Measurements from ENCODE around the gene LRG1.

The LRG1 gene

GRCh38 chr19:4557144-4557970, 17.5 kb upstream of the LRG1 start:
- no peaks in the 10 kb centered on the region for H3K79me1 ChIP-seq (replicated peaks; ENCODE audit: low read length, poor library complexity, severe bottlenecking)
- 89% methylated on average over 29 of the region's 33 CpGs for WGBS
- H2BK12ac ChIP-seq (ENCODE audit: low read length in 2 of 2): no peak overlapping the region

GRCh38 chr19:4556597-4557127, 16.8 kb upstream of the LRG1 start:
- H3K79me1 ChIP-seq (replicated peaks; ENCODE audit: low read length, poor library complexity, severe bottlenecking): no peaks in the 10 kb centered on the region
- no peak overlapping the region for H2BK15ac ChIP-seq (ENCODE audit: low read depth, poor library complexity, severe bottlenecking)
- peaks cover 0 to 25% of the 10 kb centered on the region in 2 experiments for H3K36me3 ChIP-seq (ENCODE audit: control insufficient read depth in 1 of 2, insufficient read depth in 2 of 2, low read depth in 1 of 2, low read length in 2 of 2)
- no peak overlapping the region for H2BK12ac ChIP-seq (ENCODE audit: low read length in 2 of 2)
- no peak overlapping the region for H2BK5ac ChIP-seq (ENCODE audit: low read depth, low read length, poor library complexity, severe bottlenecking)
- H2AK5ac ChIP-seq (ENCODE audit: low read length, severe bottlenecking): no peak overlapping the region
- H3K14ac ChIP-seq (ENCODE audit: low read length in 2 of 2): no peak overlapping the region
- no peak overlapping the region for H4K8ac ChIP-seq (ENCODE audit: low read length)
- H3K23ac ChIP-seq (ENCODE audit: low read length in 2 of 2): no peak overlapping the region
- peaks cover 8% of the 10 kb centered on the region for H3K4me1 ChIP-seq (ENCODE audit: control insufficient read depth, insufficient read depth, low read depth, low read length)
- no peak overlapping the region for H3K4me3 ChIP-seq (ENCODE audit: insufficient read depth in 1 of 2, low read depth in 1 of 2, low read length in 2 of 2)
- DNase-seq: peak; percentile 26
- no peak overlapping the region for H3K27ac ChIP-seq (ENCODE audit: low read length, poor library complexity, severe bottlenecking)
- 59% methylated on average over 11 of the region's 25 CpGs for WGBS
- H3K18ac ChIP-seq (ENCODE audit: low read depth in 1 of 2, low read length in 2 of 2): no peak overlapping the region
- no peak overlapping the region for H2BK120ac ChIP-seq (ENCODE audit: low read depth, low read length)
- peaks cover 0 to 31% of the 10 kb centered on the region in 2 experiments for H3K27me3 ChIP-seq (ENCODE audit: control insufficient read depth in 1 of 2, insufficient read depth in 1 of 2, low read length in 2 of 2)
- H3K9ac ChIP-seq (ENCODE audit: low read length): no peak overlapping the region
- no peaks in the 10 kb centered on the region for H3K9me3 ChIP-seq (ENCODE audit: control insufficient read depth, low read length)
- no peak overlapping the region for H4K91ac ChIP-seq (ENCODE audit: low read length)
- H3K4me2 ChIP-seq (ENCODE audit: low read length, poor library complexity, severe bottlenecking): no peak overlapping the region
- no peak overlapping the region for H3K4ac ChIP-seq (ENCODE audit: low read depth in 1 of 2, low read length in 2 of 2)
- H2AFZ ChIP-seq (ENCODE audit: low read depth, low read length): no peak overlapping the region

More at GRCh38 chr19:4557144-4557970, 17.5 kb upstream of the LRG1 start:
- H3K23ac ChIP-seq (ENCODE audit: low read length in 2 of 2): no peak overlapping the region
- no peak overlapping the region for H3K18ac ChIP-seq (ENCODE audit: low read depth in 1 of 2, low read length in 2 of 2)
- H2AK5ac ChIP-seq (ENCODE audit: low read length, severe bottlenecking): no peak overlapping the region
- no peak for DNase-seq
- no peak overlapping the region for H3K4me3 ChIP-seq (ENCODE audit: insufficient read depth in 1 of 2, low read depth in 1 of 2, low read length in 2 of 2)
- peaks cover 8% of the 10 kb centered on the region for H3K4me1 ChIP-seq (ENCODE audit: control insufficient read depth, insufficient read depth, low read depth, low read length)
- no peak overlapping the region for H3K4ac ChIP-seq (ENCODE audit: low read depth in 1 of 2, low read length in 2 of 2)
- H3K9ac ChIP-seq (ENCODE audit: low read length): no peak overlapping the region
- peaks cover 0 to 20% of the 10 kb centered on the region in 2 experiments for H3K36me3 ChIP-seq (ENCODE audit: control insufficient read depth in 1 of 2, insufficient read depth in 2 of 2, low read depth in 1 of 2, low read length in 2 of 2)
- no peak overlapping the region for H4K8ac ChIP-seq (ENCODE audit: low read length)
- no peaks in the 10 kb centered on the region for H3K9me3 ChIP-seq (ENCODE audit: control insufficient read depth, low read length)
- no peak overlapping the region for H2AFZ ChIP-seq (ENCODE audit: low read depth, low read length)
- no peak overlapping the region for H2BK120ac ChIP-seq (ENCODE audit: low read depth, low read length)
- no peak overlapping the region for H2BK15ac ChIP-seq (ENCODE audit: low read depth, poor library complexity, severe bottlenecking)
- no peak overlapping the region for H4K91ac ChIP-seq (ENCODE audit: low read length)
- no peak overlapping the region for H3K14ac ChIP-seq (ENCODE audit: low read length in 2 of 2)
- peaks cover 0 to 25% of the 10 kb centered on the region in 2 experiments for H3K27me3 ChIP-seq (ENCODE audit: control insufficient read depth in 1 of 2, insufficient read depth in 1 of 2, low read length in 2 of 2)
- no peak overlapping the region for H3K4me2 ChIP-seq (ENCODE audit: low read length, poor library complexity, severe bottlenecking)
- no peak overlapping the region for H3K27ac ChIP-seq (ENCODE audit: low read length, poor library complexity, severe bottlenecking)
- no peak overlapping the region for H2BK5ac ChIP-seq (ENCODE audit: low read depth, low read length, poor library complexity, severe bottlenecking)

- peaks cover 8% of the 10 kb centered on the region for H3K4me1 ChIP-seq (ENCODE audit: control insufficient read depth, insufficient read depth, low read depth, low read length)
- H3K27ac ChIP-seq (ENCODE audit: low read length, poor library complexity, severe bottlenecking): no peak overlapping the region
- H4K91ac ChIP-seq (ENCODE audit: low read length): no peak overlapping the region
- H3K4ac ChIP-seq (ENCODE audit: low read depth in 1 of 2, low read length in 2 of 2): no peak overlapping the region
- no peak overlapping the region for H2AFZ ChIP-seq (ENCODE audit: low read depth, low read length)
- no peak overlapping the region for H3K4me3 ChIP-seq (ENCODE audit: insufficient read depth in 1 of 2, low read depth in 1 of 2, low read length in 2 of 2)
- DNase-seq: no peak
- no peak overlapping the region for H2BK15ac ChIP-seq (ENCODE audit: low read depth, poor library complexity, severe bottlenecking)
- H3K23ac ChIP-seq (ENCODE audit: low read length in 2 of 2): no peak overlapping the region
- peaks cover 0 to 25% of the 10 kb centered on the region in 2 experiments for H3K36me3 ChIP-seq (ENCODE audit: control insufficient read depth in 1 of 2, insufficient read depth in 2 of 2, low read depth in 1 of 2, low read length in 2 of 2)
- no peak overlapping the region for H3K18ac ChIP-seq (ENCODE audit: low read depth in 1 of 2, low read length in 2 of 2)
- no peak overlapping the region for H4K8ac ChIP-seq (ENCODE audit: low read length)
- no peak overlapping the region for H2AK5ac ChIP-seq (ENCODE audit: low read length, severe bottlenecking)
- 66% methylated on average over 43 of the region's 43 CpGs for WGBS
- no peak overlapping the region for H2BK5ac ChIP-seq (ENCODE audit: low read depth, low read length, poor library complexity, severe bottlenecking)
- no peak overlapping the region for H3K9ac ChIP-seq (ENCODE audit: low read length)
- no peak overlapping the region for H2BK120ac ChIP-seq (ENCODE audit: low read depth, low read length)
- no peak overlapping the region for H3K14ac ChIP-seq (ENCODE audit: low read length in 2 of 2)
- no peak overlapping the region for H3K4me2 ChIP-seq (ENCODE audit: low read length, poor library complexity, severe bottlenecking)
- H3K9me3 ChIP-seq (ENCODE audit: control insufficient read depth, low read length): no peaks in the 10 kb centered on the region
- H3K27me3 ChIP-seq (ENCODE audit: control insufficient read depth in 1 of 2, insufficient read depth in 1 of 2, low read length in 2 of 2): peaks cover 0 to 31% of the 10 kb centered on the region in 2 experiments
- H2BK12ac ChIP-seq (ENCODE audit: low read length in 2 of 2): no peak overlapping the region
- H3K79me1 ChIP-seq (replicated peaks; ENCODE audit: low read length, poor library complexity, severe bottlenecking): no peaks in the 10 kb centered on the region
Observed at GRCh38 chr19:4555657-4556561, 16.1 kb upstream of the LRG1 start.

- H3K4me3 ChIP-seq (ENCODE audit: insufficient read depth in 1 of 2, low read depth in 1 of 2, low read length in 2 of 2): no peak overlapping the region
- H2BK5ac ChIP-seq (ENCODE audit: low read depth, low read length, poor library complexity, severe bottlenecking): no peak overlapping the region
- 91% methylated on average over 5 of the region's 7 CpGs for WGBS
Observed at GRCh38 chr19:4554717-4555116, 14.9 kb upstream of the LRG1 start.

More at GRCh38 chr19:4554717-4555116, 14.9 kb upstream of the LRG1 start:
- H3K18ac ChIP-seq (ENCODE audit: low read depth in 1 of 2, low read length in 2 of 2): no peak overlapping the region
- H3K9ac ChIP-seq (ENCODE audit: low read length): no peak overlapping the region
- H2AFZ ChIP-seq (ENCODE audit: low read depth, low read length): no peak overlapping the region
- H3K79me1 ChIP-seq (replicated peaks; ENCODE audit: low read length, poor library complexity, severe bottlenecking): no peaks in the 10 kb centered on the region
- no peak overlapping the region for H3K4ac ChIP-seq (ENCODE audit: low read depth in 1 of 2, low read length in 2 of 2)
- H3K9me3 ChIP-seq (ENCODE audit: control insufficient read depth, low read length): no peaks in the 10 kb centered on the region
- peaks cover 0 to 36% of the 10 kb centered on the region in 2 experiments for H3K27me3 ChIP-seq (ENCODE audit: control insufficient read depth in 1 of 2, insufficient read depth in 1 of 2, low read length in 2 of 2)
- H2AK5ac ChIP-seq (ENCODE audit: low read length, severe bottlenecking): no peak overlapping the region
- DNase-seq: no peak
- H3K27ac ChIP-seq (ENCODE audit: low read length, poor library complexity, severe bottlenecking): no peak overlapping the region
- no peak overlapping the region for H2BK12ac ChIP-seq (ENCODE audit: low read length in 2 of 2)
- H2BK120ac ChIP-seq (ENCODE audit: low read depth, low read length): no peak overlapping the region
- H3K23ac ChIP-seq (ENCODE audit: low read length in 2 of 2): no peak overlapping the region
- H3K36me3 ChIP-seq (ENCODE audit: control insufficient read depth in 1 of 2, insufficient read depth in 2 of 2, low read depth in 1 of 2, low read length in 2 of 2): peaks cover 0 to 25% of the 10 kb centered on the region in 2 experiments
- H4K8ac ChIP-seq (ENCODE audit: low read length): no peak overlapping the region
- no peak overlapping the region for H3K14ac ChIP-seq (ENCODE audit: low read length in 2 of 2)
- no peak overlapping the region for H4K91ac ChIP-seq (ENCODE audit: low read length)
- H3K4me2 ChIP-seq (ENCODE audit: low read length, poor library complexity, severe bottlenecking): no peak overlapping the region
- H2BK15ac ChIP-seq (ENCODE audit: low read depth, poor library complexity, severe bottlenecking): no peak overlapping the region
- H3K4me1 ChIP-seq (ENCODE audit: control insufficient read depth, insufficient read depth, low read depth, low read length): peaks cover 8% of the 10 kb centered on the region

All from mesenchymal stem cell (in vitro differentiated cells and primary cell).